Osteoblast (primary cell): ENCODE results near the gene CS. TPM values are rescaled to one million over a fixed set of nuclear protein-coding genes. Genes with fewer than 3 reads are reported as not detected.

Source experiments
- DNase-seq: peaks from one replicate; pipeline ENCODE4 v3.0.0; 2011; ENCODE audit warnings: low spot score, mixed read lengths; ENCODE audit not compliant: insufficient read length; ENCODE audit errors: missing footprints
- H2AFZ ChIP-seq: 2 replicates; pipeline ENCODE4 v1.6.0; 2011; ENCODE audit warnings: mild to moderate bottlenecking, low read length
- H3K27ac ChIP-seq: 2 replicates; pipeline ENCODE4 v1.5.1; 2011; ENCODE audit warnings: mild to moderate bottlenecking, low read depth, low read length, moderate library complexity
- H3K27me3 ChIP-seq: 2 replicates; pipeline ENCODE4 v1.6.0; 2012; ENCODE audit warnings: mild to moderate bottlenecking, control low read depth, inconsistent platforms, low read length, moderate library complexity; ENCODE audit not compliant: insufficient read depth
- H3K36me3 ChIP-seq: 2 replicates; pipeline ENCODE4 v1.5.1; 2011; ENCODE audit warnings: mild to moderate bottlenecking, low read length, control low read depth, moderate library complexity; ENCODE audit not compliant: insufficient read depth
- H3K4me1 ChIP-seq: 2 replicates; pipeline ENCODE4 v1.5.1; 2011; ENCODE audit warnings: mild to moderate bottlenecking, low read length, control low read depth, moderate library complexity; ENCODE audit not compliant: insufficient read depth
- H3K4me2 ChIP-seq: 2 replicates; pipeline ENCODE4 v1.6.0; 2011; ENCODE audit warnings: mild to moderate bottlenecking, low read length; ENCODE audit not compliant: insufficient read depth
- H3K4me3 ChIP-seq: fragments of 200-600 bp; sonication (generic); 3 replicates; pipeline ENCODE4 v1.5.1; 2012; ENCODE audit warnings: mild to moderate bottlenecking, low read length, inconsistent platforms; ENCODE audit not compliant: insufficient read depth
- H3K79me2 ChIP-seq: 2 replicates; pipeline ENCODE4 v1.6.0; 2012; ENCODE audit warnings: mild to moderate bottlenecking, low read length, control low read depth, inconsistent platforms; ENCODE audit not compliant: insufficient read depth
- H3K9me3 ChIP-seq: 2 replicates; pipeline ENCODE4 v1.5.1; 2011; ENCODE audit warnings: low read depth, low read length, control low read depth
- H4K20me1 ChIP-seq: 2 replicates; pipeline ENCODE4 v1.6.0; 2012; ENCODE audit warnings: mild to moderate bottlenecking, low read length, control low read depth; ENCODE audit not compliant: insufficient read depth
- CTCF ChIP-seq: IDR thresholded peaks from 2 replicates; pipeline ENCODE4 v1.5.1; 2011; ENCODE audit warnings: mild to moderate bottlenecking, low read depth, low read length, moderate library complexity; ENCODE audit errors: extremely low read depth
- total RNA-seq: library from RNA; depleted of rRNA; stranded (reverse); fragments of >200 nt; gene quantifications from 2 replicates; pipeline ENCODE4 v1.2.3, GENCODE V29; 2012

CS gene
- total RNA-seq, 1 donor, result 106 TPM

- DNase-seq, result no peak
- no peak overlapping the region for H3K4me3 ChIP-seq
- no peak for TF ChIP-seq CTCF
- no peaks in the 10 kb centered on the region for H3K4me1 ChIP-seq
- H3K27ac ChIP-seq, result no peak overlapping the region
- H3K9me3 ChIP-seq, result no peaks in the 10 kb centered on the region
- no peak overlapping the region for H2AFZ ChIP-seq
- no peaks in the 10 kb centered on the region for H3K79me2 ChIP-seq
- no peaks in the 10 kb centered on the region for H4K20me1 ChIP-seq
- no peaks in the 10 kb centered on the region for H3K27me3 ChIP-seq
- H3K4me2 ChIP-seq, result no peak overlapping the region
- peaks cover 44% of the 10 kb centered on the region for H3K36me3 ChIP-seq
Measured at GRCh38 chr12:56341616-56342015, 41.5 kb upstream of the CS start.

GRCh38 chr12:56339158-56339422 is 39.0 kb upstream of the CS start:
- no peaks in the 10 kb centered on the region for H3K79me2 ChIP-seq
- no peaks in the 10 kb centered on the region for H3K27me3 ChIP-seq
- peaks cover 8% of the 10 kb centered on the region for H3K4me1 ChIP-seq
- H2AFZ ChIP-seq, result no peak overlapping the region
- no peak overlapping the region for H3K4me2 ChIP-seq
- no peak for TF ChIP-seq CTCF
- no peak for DNase-seq
- H4K20me1 ChIP-seq, result no peaks in the 10 kb centered on the region
- no peak overlapping the region for H3K4me3 ChIP-seq
- no peak overlapping the region for H3K27ac ChIP-seq
- H3K36me3 ChIP-seq, result peaks cover 28% of the 10 kb centered on the region
- H3K9me3 ChIP-seq, result no peaks in the 10 kb centered on the region

- Histone ChIP-seq H4K20me1 (no peaks in the 10 kb centered on the region), H3K4me2 (no peak within 1 kb of the TSS), H3K27ac (no peak within 1 kb of the TSS), H3K36me3 (peaks cover 22% of the 10 kb centered on the region), H3K79me2 (no peaks in the 10 kb centered on the region), H3K9me3 (no peaks in the 10 kb centered on the region), H3K27me3 (no peaks in the 10 kb centered on the region), H3K4me3 (no peak within 1 kb of the TSS), H2AFZ (no peak within 1 kb of the TSS), H3K4me1 (peaks cover 9% of the 10 kb centered on the region)
- no peak for TF ChIP-seq CTCF
- DNase-seq, result no peak
Measured at GRCh38 chr12:56338308-56339157, 38.4 kb upstream of the CS start, which contains the start of gene IL23A. IL23A (plus strand) TSS chr12:56338884; CDS start chr12:56339045, 161 bp downstream.

GRCh38 chr12:56337753-56338251 is 37.7 kb upstream of the CS start:
- Histone ChIP-seq H3K4me1 (peaks cover 16% of the 10 kb centered on the region), H3K4me3 (no peak overlapping the region), H3K9me3 (no peaks in the 10 kb centered on the region), H3K79me2 (peaks cover 2% of the 10 kb centered on the region), H3K36me3 (peaks cover 15% of the 10 kb centered on the region), H3K27me3 (no peaks in the 10 kb centered on the region), H2AFZ (no peak overlapping the region), H3K4me2 (no peak overlapping the region), H4K20me1 (no peaks in the 10 kb centered on the region), H3K27ac (no peak overlapping the region)
- DNase-seq, result no peak
- no peak for TF ChIP-seq CTCF
